ENCODE data around the gene TMEM185B.

DNA sequence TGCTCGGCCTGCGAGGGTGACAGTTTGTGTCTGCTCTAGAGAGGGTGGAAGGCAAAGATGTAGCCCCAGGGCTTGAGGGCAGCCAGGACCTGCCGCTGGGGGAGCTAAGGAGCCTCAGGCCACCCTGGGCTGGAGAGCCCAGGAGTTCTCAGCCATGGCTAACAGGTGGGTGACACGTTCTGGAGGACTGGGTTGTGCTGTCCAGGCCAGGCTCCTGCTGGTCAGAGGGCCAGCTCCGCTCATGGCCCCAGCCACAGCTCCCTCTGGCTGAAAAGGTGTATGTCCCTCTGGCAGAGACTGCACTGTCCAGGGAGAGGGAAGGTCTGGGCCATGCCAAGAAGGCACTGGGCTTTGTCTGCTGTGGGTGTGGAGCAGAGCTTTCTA lies 19.2 kb downstream of the TMEM185B start:
- TF ChIP-seq, protein P1, sequence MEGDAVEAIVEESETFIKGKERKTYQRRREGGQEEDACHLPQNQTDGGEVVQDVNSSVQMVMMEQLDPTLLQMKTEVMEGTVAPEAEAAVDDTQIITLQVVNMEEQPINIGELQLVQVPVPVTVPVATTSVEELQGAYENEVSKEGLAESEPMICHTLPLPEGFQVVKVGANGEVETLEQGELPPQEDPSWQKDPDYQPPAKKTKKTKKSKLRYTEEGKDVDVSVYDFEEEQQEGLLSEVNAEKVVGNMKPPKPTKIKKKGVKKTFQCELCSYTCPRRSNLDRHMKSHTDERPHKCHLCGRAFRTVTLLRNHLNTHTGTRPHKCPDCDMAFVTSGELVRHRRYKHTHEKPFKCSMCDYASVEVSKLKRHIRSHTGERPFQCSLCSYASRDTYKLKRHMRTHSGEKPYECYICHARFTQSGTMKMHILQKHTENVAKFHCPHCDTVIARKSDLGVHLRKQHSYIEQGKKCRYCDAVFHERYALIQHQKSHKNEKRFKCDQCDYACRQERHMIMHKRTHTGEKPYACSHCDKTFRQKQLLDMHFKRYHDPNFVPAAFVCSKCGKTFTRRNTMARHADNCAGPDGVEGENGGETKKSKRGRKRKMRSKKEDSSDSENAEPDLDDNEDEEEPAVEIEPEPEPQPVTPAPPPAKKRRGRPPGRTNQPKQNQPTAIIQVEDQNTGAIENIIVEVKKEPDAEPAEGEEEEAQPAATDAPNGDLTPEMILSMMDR (IDR thresholded peaks at IDR 0.05), result no peak
- no peak for TF ChIP-seq POLR2A (IDR thresholded peaks at IDR 0.05)
- no peak for TF ChIP-seq EP300 (IDR thresholded peaks at IDR 0.05)
- TF ChIP-seq POLR2AphosphoS5 (IDR thresholded peaks at IDR 0.05), result no peak

All from suprapubic skin (tissue), 4 donors.